Calu3 (cell line): ENCODE results near the gene KRT85. TPM values are rescaled to one million over a fixed set of nuclear protein-coding genes. Genes with fewer than 3 reads are reported as not detected.

ENCODE experiments used
- BruUV-seq: library from RNA; stranded (reverse); fragments of 400-500 nt; replicated peaks from 2 replicates; lab custom pipeline; 2021; lab: Mats Ljungman, UMichigan
- CTCF ChIA-PET: fragments of 300-600 bp; sonication (Branson Sonifier 250); formaldehyde crosslinking; loops from one replicate; lab custom pipeline; 2022; ENCODE audit warnings: antibody characterized with exemption; lab: Charles Lee
- DNase-seq: peaks from one replicate; pipeline ENCODE4 v3.0.0; 2022
- H3K27ac Mint-ChIP-seq: one replicate; pipeline ENCODE4 v1.8.0; 2022; ENCODE audit warnings: mixed read lengths; ENCODE audit not compliant: unreplicated experiment
- H3K27me3 Mint-ChIP-seq: one replicate; pipeline ENCODE4 v1.8.0; 2022; ENCODE audit warnings: mixed read lengths; ENCODE audit not compliant: unreplicated experiment
- H3K36me3 Mint-ChIP-seq: one replicate; pipeline ENCODE4 v1.8.0; 2022; ENCODE audit warnings: mild to moderate bottlenecking, moderate library complexity, mixed read lengths; ENCODE audit not compliant: insufficient read depth, unreplicated experiment
- H3K4me1 Mint-ChIP-seq: one replicate; pipeline ENCODE4 v1.8.0; 2022; ENCODE audit warnings: mild to moderate bottlenecking, low read depth, mixed read lengths; ENCODE audit not compliant: unreplicated experiment
- H3K4me3 Mint-ChIP-seq: one replicate; pipeline ENCODE4 v1.8.0; 2022; ENCODE audit warnings: mild to moderate bottlenecking, low read depth, moderate library complexity, mixed read lengths; ENCODE audit not compliant: unreplicated experiment
- H3K9me3 Mint-ChIP-seq: one replicate; pipeline ENCODE4 v1.8.0; 2022; ENCODE audit warnings: low read depth, mixed read lengths; ENCODE audit not compliant: unreplicated experiment
- CTCF ChIP-seq: fragments of 200-600 bp; IDR thresholded peaks from one replicate; pipeline ENCODE4 v1.8.0; 2022; ENCODE audit warnings: antibody characterized with exemption; ENCODE audit not compliant: unreplicated experiment
- intact Hi-C: fragments of 100-400 bp; cut with micrococcal nuclease; formaldehyde crosslinking; loops from one replicate; pipeline ENCODE4 v1.10.0; 2022; ENCODE audit not compliant: unreplicated experiment
- total RNA-seq: library from RNA; stranded (reverse); gene quantifications from 2 replicates; pipeline ENCODE4 v1.2.3, GENCODE V29; 2022

Gene KRT85
- total RNA-seq, 1 experiment from 2014 or later = not detected

GRCh38 chr12:52399756-52400155, 32.5 kb upstream of the KRT85 start:
- no TSS peak for BruUV-seq
- peaks cover 47% of the 10 kb centered on the region for H3K27me3 Mint-ChIP-seq
- H3K36me3 Mint-ChIP-seq = no peaks in the 10 kb centered on the region
- peaks cover 8% of the 10 kb centered on the region for H3K4me1 Mint-ChIP-seq
- TF ChIP-seq CTCF = no peak
- intact Hi-C loops = no loop called here
- H3K4me3 Mint-ChIP-seq = no peak overlapping the region
- H3K27ac Mint-ChIP-seq = no peak overlapping the region
- H3K9me3 Mint-ChIP-seq = no peaks in the 10 kb centered on the region
- CTCF ChIA-PET = no interaction called here
- DNase-seq = no peak

GRCh38 chr12:52398176-52398575, 30.9 kb upstream of the KRT85 start:
- BruUV-seq = no TSS peak
- intact Hi-C loops = no loop called here
- Mint-ChIP-seq H3K27ac (no peak overlapping the region), H3K27me3 (peaks cover 40% of the 10 kb centered on the region), H3K9me3 (no peaks in the 10 kb centered on the region), H3K36me3 (no peaks in the 10 kb centered on the region), H3K4me1 (peaks cover 8% of the 10 kb centered on the region), H3K4me3 (no peak overlapping the region)
- TF ChIP-seq CTCF = no peak
- DNase-seq = no peak
- CTCF ChIA-PET = interaction anchor here (0.6 kb wide), 1 partner anchor 135 kb away, joined by 4 read pairs; no protein-coding TSS in a partner anchor

GRCh38 chr12:52396656-52397055, 29.4 kb upstream of the KRT85 start:
- H3K27ac Mint-ChIP-seq = no peak overlapping the region
- H3K4me1 Mint-ChIP-seq = peaks cover 8% of the 10 kb centered on the region
- peaks cover 25% of the 10 kb centered on the region for H3K27me3 Mint-ChIP-seq
- BruUV-seq = no TSS peak
- DNase-seq = no peak
- TF ChIP-seq CTCF = no peak
- CTCF ChIA-PET = interaction anchor here (1.0 to 1.7 kb wide), 3 partner anchors 31 to 484 kb away, joined by 5 to 9 read pairs (median 7); no protein-coding TSS in a partner anchor
- intact Hi-C loops = no loop called here
- no peaks in the 10 kb centered on the region for H3K36me3 Mint-ChIP-seq
- H3K4me3 Mint-ChIP-seq = no peak overlapping the region
- no peaks in the 10 kb centered on the region for H3K9me3 Mint-ChIP-seq

- Mint-ChIP-seq H3K9me3 (no peaks in the 10 kb centered on the region), H3K4me1 (peaks cover 8% of the 10 kb centered on the region), H3K27me3 (peaks cover 23% of the 10 kb centered on the region), H3K27ac (no peak overlapping the region), H3K36me3 (no peaks in the 10 kb centered on the region), H3K4me3 (no peak overlapping the region)
- CTCF ChIA-PET = interaction anchor here (0.9 to 1.7 kb wide), 7 partner anchors 9 to 485 kb away, joined by 3 to 9 read pairs (median 4); no protein-coding TSS in a partner anchor
- TF ChIP-seq CTCF = peak; percentile 42
- intact Hi-C loops = no loop called here
- peak; percentile 62 for DNase-seq
- BruUV-seq = no TSS peak
Observed at GRCh38 chr12:52395761-52396434, 28.6 kb upstream of the KRT85 start.
